Testis (tissue), 3 donors: ENCODE measurements around the gene POC1B. TPM values are rescaled to one million over a fixed set of nuclear protein-coding genes. Genes with fewer than 3 reads are reported as not detected.

Source experiments
- DNase-seq: peaks from one replicate; pipeline ENCODE4 v3.0.0-alpha.2; 2019
- H3K27ac ChIP-seq, 2 donors: fragments of 200-600 bp; sonication (generic); one replicate each; pipeline ENCODE4 v1.5.1; 2019
- H3K27me3 ChIP-seq: fragments of 200-600 bp; sonication (generic); one replicate; pipeline ENCODE4 v1.5.1; 2019
- H3K36me3 ChIP-seq: fragments of 200-600 bp; sonication (generic); one replicate; pipeline ENCODE4 v1.5.1; 2017; ENCODE audit warnings: low read depth; ENCODE audit errors: missing control alignments
- H3K4me1 ChIP-seq: fragments of 200-600 bp; sonication (generic); one replicate; pipeline ENCODE4 v1.5.1; 2019
- H3K4me3 ChIP-seq, 2 donors: fragments of 200-600 bp; sonication (generic); one replicate each; pipeline ENCODE4 v1.5.1; 2017 to 2019
- H3K9me3 ChIP-seq: fragments of 200-600 bp; sonication (generic); one replicate; pipeline ENCODE4 v1.5.1; 2017
- POLR2A ChIP-seq: fragments of 450-650 bp; IDR thresholded peaks from one replicate; pipeline ENCODE4 v1.6.1; 2017; ENCODE audit warnings: antibody characterized with exemption, mild to moderate bottlenecking, moderate library complexity
- WGBS, 2 donors: methylation state at CpG; one replicate each; pipeline ENCODE4 v1.1.5; 2018; 5-methylcytosine and 5-hydroxymethylcytosine counted together
- intact Hi-C: fragments of 100-400 bp; cut with DNase I; formaldehyde crosslinking; loops from one replicate; pipeline ENCODE4 v1.15.1; 2023; ENCODE audit warnings: low total_unique reads
- polyA plus RNA-seq: library from polyadenylated mRNA; stranded (reverse); fragments of 350-450 nt; fragmentation: Illumina TruSeq; extraction: RNeasy Lipid Tissue Mini Kit (QIAGEN cat#74804); gene quantifications from one replicate; pipeline ENCODE4 v1.2.3, GENCODE V29; 2014; ENCODE audit warnings: low read depth, low replicate concordance; ENCODE audit not compliant: insufficient read depth
- total RNA-seq, 2 donors: library from RNA; depleted of rRNA; stranded (reverse); fragments of >200 nt; gene quantifications; one replicate each; pipeline ENCODE4 v1.2.3, GENCODE V29; 2016
- TF ChIP-seq, protein P1 (sequence below), 3 experiments: fragments of 450-650 bp in 2 of 3; fragments of 200-600 bp in 1 of 3; sonication (generic) in 1 of 3; IDR thresholded peaks; one replicate each; pipeline ENCODE4 v1.5.1; 2016 to 2019; ENCODE audit warnings: antibody characterized with exemption in 3 of 3, mild to moderate bottlenecking in 2 of 3, moderate library complexity in 1 of 3

POC1B gene
- total and polyA plus RNA-seq, 3 donors from 2014 or later = 16.8 to 30.2 (median 21.3) TPM

DNA sequence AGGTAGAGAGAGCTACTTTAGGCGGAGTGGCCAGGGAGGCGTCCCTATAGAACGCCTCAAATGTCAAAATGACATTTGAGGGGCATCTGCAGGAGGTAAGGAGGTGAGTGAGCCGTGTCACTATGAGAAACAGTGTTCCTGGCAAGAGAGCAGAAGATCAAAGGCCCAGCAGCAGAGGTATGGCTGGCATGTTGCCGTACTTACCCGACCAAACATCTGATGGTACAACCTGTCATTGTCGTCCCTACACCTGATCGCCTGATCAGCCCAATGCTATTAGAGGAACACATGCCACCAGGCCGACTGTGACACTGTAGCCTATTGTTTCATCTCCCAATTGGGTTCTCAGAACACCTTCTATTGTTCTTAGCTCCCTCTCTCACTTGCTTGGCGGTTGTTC, 33.9 kb upstream of the POC1B start:
- Histone ChIP-seq H3K36me3 (no peaks in the 10 kb centered on the region), H3K4me1 (no peaks in the 10 kb centered on the region), H3K4me3 (no peak overlapping the region), H3K27ac (no peak overlapping the region), H3K27me3 (no peaks in the 10 kb centered on the region), H3K9me3 (no peaks in the 10 kb centered on the region)
- no peak for TF ChIP-seq POLR2A
- TF ChIP-seq, protein P1, sequence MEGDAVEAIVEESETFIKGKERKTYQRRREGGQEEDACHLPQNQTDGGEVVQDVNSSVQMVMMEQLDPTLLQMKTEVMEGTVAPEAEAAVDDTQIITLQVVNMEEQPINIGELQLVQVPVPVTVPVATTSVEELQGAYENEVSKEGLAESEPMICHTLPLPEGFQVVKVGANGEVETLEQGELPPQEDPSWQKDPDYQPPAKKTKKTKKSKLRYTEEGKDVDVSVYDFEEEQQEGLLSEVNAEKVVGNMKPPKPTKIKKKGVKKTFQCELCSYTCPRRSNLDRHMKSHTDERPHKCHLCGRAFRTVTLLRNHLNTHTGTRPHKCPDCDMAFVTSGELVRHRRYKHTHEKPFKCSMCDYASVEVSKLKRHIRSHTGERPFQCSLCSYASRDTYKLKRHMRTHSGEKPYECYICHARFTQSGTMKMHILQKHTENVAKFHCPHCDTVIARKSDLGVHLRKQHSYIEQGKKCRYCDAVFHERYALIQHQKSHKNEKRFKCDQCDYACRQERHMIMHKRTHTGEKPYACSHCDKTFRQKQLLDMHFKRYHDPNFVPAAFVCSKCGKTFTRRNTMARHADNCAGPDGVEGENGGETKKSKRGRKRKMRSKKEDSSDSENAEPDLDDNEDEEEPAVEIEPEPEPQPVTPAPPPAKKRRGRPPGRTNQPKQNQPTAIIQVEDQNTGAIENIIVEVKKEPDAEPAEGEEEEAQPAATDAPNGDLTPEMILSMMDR (IDR thresholded peaks at IDR 0.05) = no peak
- intact Hi-C loops = no loop called here
- no peak for DNase-seq
- 92 to 94% methylated on average over 10 of the region's 10 CpGs for WGBS, 2 donors

DNA sequence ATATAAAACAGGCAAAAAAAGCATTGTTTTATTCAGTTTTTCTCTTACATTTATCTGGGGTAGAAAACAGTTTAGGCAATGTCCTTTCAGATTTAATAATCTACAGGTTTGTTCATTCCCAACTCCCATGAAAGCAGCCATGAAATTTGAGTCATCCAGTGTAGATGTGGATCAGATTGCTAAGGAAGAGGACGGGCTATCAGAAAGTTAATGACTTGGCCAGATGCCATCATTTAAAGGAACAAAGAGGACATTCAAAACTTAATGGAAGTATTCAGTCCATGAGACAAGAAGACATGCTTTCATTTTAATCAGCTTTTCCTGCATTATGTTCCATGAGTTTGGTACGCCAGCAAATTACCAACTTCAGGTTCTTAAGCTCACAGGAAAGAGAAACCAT, 31.1 kb upstream of the POC1B start:
- DNase-seq = no peak
- no peak overlapping the region for H3K27ac ChIP-seq
- no peaks in the 10 kb centered on the region for H3K9me3 ChIP-seq
- WGBS, 2 donors = 46 to 49% methylated on average over 2 of the region's 2 CpGs
- H3K27me3 ChIP-seq = no peaks in the 10 kb centered on the region
- no peak overlapping the region for H3K4me3 ChIP-seq
- no peaks in the 10 kb centered on the region for H3K36me3 ChIP-seq
- no peak for TF ChIP-seq POLR2A
- TF ChIP-seq, protein P1 (IDR thresholded peaks at IDR 0.05) = no peak
- H3K4me1 ChIP-seq = no peaks in the 10 kb centered on the region
- intact Hi-C loops = no loop called here

DNA sequence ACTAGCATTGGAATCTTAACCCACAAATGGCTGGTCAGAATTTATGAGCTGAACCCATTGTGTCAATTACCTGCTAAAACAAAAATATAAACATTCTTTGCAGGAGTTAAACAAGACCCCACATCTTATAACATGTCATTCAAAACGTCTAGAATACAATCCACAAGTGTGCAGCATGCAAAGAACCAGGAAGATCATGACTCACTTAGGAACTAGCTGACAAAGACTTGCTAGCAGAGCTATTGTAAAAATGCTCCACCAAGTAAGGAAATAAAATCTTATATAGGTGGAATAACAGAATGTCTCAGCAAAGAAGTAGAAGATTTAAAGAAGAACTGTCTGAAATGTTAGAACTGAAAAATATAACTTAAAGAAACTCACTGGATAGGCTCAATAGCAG, 26.5 kb upstream of the POC1B start:
- Histone ChIP-seq H3K36me3 (no peaks in the 10 kb centered on the region), H3K27ac (no peak overlapping the region), H3K9me3 (no peaks in the 10 kb centered on the region), H3K4me1 (no peaks in the 10 kb centered on the region), H3K4me3 (no peak overlapping the region), H3K27me3 (no peaks in the 10 kb centered on the region)
- 49 to 53% methylated on average over 1 of the region's 1 CpG for WGBS, 2 donors
- DNase-seq = no peak
- intact Hi-C loops = no loop called here
- TF ChIP-seq, protein P1 (IDR thresholded peaks at IDR 0.05) = no peak
- TF ChIP-seq POLR2A = no peak

DNA sequence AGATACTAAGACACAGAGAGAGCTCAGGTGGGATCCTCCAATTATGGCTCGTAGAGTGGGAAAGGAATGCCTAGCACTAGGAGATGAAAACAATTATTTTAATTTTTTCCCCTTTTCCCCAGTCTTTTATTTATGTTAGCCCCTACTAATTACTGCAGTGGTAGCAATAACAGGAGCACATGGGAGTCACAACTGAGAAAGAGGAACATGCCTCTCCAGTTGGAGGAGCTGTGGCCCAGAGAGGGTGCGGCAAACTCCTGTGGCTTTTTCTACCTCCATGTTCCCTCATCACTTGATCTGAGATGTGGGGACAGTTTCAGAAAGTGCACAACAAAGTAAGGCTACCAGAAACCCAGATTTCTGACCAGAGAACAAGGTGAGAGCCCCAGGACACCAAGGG, 25.9 kb upstream of the POC1B start:
- DNase-seq = no peak
- 94 to 95% methylated on average over 2 of the region's 2 CpGs for WGBS, 2 donors
- Histone ChIP-seq H3K27ac (no peak overlapping the region), H3K4me3 (no peak overlapping the region), H3K36me3 (no peaks in the 10 kb centered on the region), H3K4me1 (no peaks in the 10 kb centered on the region), H3K9me3 (no peaks in the 10 kb centered on the region), H3K27me3 (no peaks in the 10 kb centered on the region)
- TF ChIP-seq POLR2A = no peak
- TF ChIP-seq, protein P1 (IDR thresholded peaks at IDR 0.05) = no peak
- intact Hi-C loops = no loop called here

DNA sequence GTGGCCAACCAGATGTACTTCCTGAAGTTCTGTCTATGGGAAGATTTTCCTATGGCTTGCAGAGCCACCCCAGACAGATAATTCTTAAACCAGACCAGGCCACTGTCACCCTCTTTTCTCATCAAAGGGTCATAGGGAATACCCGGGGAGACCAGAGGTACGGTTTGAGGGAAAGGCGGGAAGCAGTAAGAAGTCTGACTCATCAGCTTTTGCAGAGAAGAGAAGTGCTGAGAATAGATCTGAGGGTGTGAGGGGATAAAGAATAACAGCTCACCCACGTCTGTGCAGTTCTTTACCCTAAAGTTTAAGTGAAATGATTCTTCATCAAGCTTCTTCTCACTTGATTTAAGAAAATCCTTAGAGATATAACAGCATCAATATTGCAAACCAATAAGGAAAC, 21.3 kb upstream of the POC1B start:
- no peak for DNase-seq
- H3K4me1 ChIP-seq = peaks cover 15% of the 10 kb centered on the region
- intact Hi-C loops = no loop called here

More for the DNA sequence above, 21.3 kb upstream of the POC1B start:
- Histone ChIP-seq H3K27me3 (no peaks in the 10 kb centered on the region), H3K27ac (no peak overlapping the region), H3K4me3 (no peak overlapping the region), H3K36me3 (no peaks in the 10 kb centered on the region), H3K9me3 (no peaks in the 10 kb centered on the region)
- WGBS, 2 donors = 78 to 93% methylated on average over 4 of the region's 4 CpGs
- TF ChIP-seq, protein P1 (IDR thresholded peaks at IDR 0.05) = no peak
- TF ChIP-seq POLR2A = no peak
